GM10266 (cell line): ENCODE data around the gene PGM2.

Source experiments
- DNase-seq: peaks from one replicate; pipeline ENCODE4 v3.0.0; 2012; ENCODE audit errors: extremely low spot score
- CTCF ChIP-seq: IDR thresholded peaks from 2 replicates; pipeline ENCODE4 v1.5.1; 2012; ENCODE audit warnings: mild to moderate bottlenecking, low read depth; ENCODE audit not compliant: control insufficient read depth, insufficient read depth; ENCODE audit errors: missing control alignments

The PGM2 gene

GRCh38 chr4:37793562-37793961 is 32.9 kb upstream of the PGM2 start:
- TF ChIP-seq CTCF: peak; percentile 34
- no peak for DNase-seq

GRCh38 chr4:37794056-37794455 is 32.4 kb upstream of the PGM2 start:
- DNase-seq: no peak
- no peak for TF ChIP-seq CTCF

GRCh38 chr4:37795581-37796195 is 30.8 kb upstream of the PGM2 start:
- no peak for DNase-seq
- no peak for TF ChIP-seq CTCF

GRCh38 chr4:37797374-37797773 is 29.1 kb upstream of the PGM2 start:
- no peak for TF ChIP-seq CTCF
- no peak for DNase-seq

GRCh38 chr4:37797923-37798322 is 28.6 kb upstream of the PGM2 start:
- DNase-seq: no peak
- no peak for TF ChIP-seq CTCF

GRCh38 chr4:37798616-37799015 is 27.9 kb upstream of the PGM2 start:
- TF ChIP-seq CTCF: no peak
- DNase-seq: no peak

- no peak for TF ChIP-seq CTCF
- no peak for DNase-seq
These were observed 26.4 kb upstream of the PGM2 start for GRCh38 chr4:37799941-37800554.
